ENCODE data around the gene DPEP2. TPM values are rescaled to one million over a fixed set of nuclear protein-coding genes. Genes with fewer than 3 reads are reported as not detected.
"Not testable (repeated sequence)": the region's sequence is repeated elsewhere in the genome, so short reads cannot be mapped to it uniquely, and the experiment has no call there.

Gene DPEP2
- total and polyA plus RNA-seq, 4 experiments from 2014 or later: 46.9 to 119 (median 82.4) TPM

DNA sequence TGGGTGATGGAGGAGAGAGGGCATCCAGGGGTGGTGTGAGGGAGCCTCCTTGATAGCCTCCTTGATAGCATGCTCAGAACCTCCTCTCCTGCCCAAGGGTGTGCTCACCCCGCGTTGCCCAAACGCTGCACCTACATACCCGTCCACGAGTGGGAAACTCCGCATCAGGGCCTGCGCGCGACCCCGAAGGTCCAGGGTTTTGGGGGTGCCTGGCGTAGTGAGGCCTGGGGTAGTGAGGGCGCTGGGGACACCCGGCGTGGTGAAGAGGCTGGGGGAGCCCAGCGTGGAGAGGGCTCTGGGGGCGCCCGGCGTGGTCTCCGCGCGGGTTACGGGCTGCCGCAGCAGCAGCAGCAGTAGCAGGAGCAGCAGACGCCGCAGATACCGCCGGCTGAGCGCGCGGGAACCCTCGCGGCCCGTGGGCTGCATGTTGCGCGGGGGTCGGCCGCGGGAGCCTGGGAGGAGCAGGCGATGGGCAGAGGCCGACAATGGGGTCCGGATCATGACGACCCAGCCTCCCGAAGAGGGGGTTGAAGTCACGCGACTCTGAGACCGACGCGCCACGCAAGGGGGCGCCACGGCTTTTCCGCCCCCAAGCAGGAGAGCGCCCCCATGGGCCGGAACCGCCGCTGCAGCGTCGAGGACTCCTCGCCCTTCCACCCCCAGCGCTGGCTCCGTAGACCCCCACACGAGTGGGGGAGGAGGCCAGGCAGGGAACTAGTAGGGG lies 19.2 kb downstream of the DPEP2 start, which contains the start of gene DPEP3:
Gene DPEP3 (minus strand): TSS at position 545 of the 724 bp plus-strand sequence. CDS start 119 bp downstream, at position 426.
- ChIA-PET CTCF (ENCODE audit: partially characterized antibody) (interaction anchor here (0.7 to 1.4 kb wide), 2 partner anchors 19 to 37 kb away, joined by 3 read pairs; partner anchors contain the start of genes DPEP2 and LCAT), POLR2A (ENCODE audit: partially characterized antibody) (no interaction called here)
- H3K4me1 ChIP-seq (ENCODE audit: insufficient read depth, low read length): peaks cover 23% of the 10 kb centered on the region
- H3K4me1 Mint-ChIP-seq: peaks cover 10 to 27% (median 17%) of the 10 kb centered on the region in 4 donors
- no peaks in the 10 kb centered on the region for H3K9me3 Mint-ChIP-seq
- no peaks in the 10 kb centered on the region for H3K27me3 ChIP-seq (ENCODE audit: insufficient read depth, low read length)
- no peak within 1 kb of the TSS for H3K4me3 ChIP-seq (ENCODE audit: low read length in 2 of 2)
- H3K4me3 Mint-ChIP-seq: no peak within 1 kb of the TSS
- H3K36me3 Mint-ChIP-seq: no peaks in the 10 kb centered on the region
- intact Hi-C loops (cut with micrococcal nuclease): no loop called here
- no peak within 1 kb of the TSS for H3K27ac Mint-ChIP-seq
- no peaks in the 10 kb centered on the region for H3K36me3 ChIP-seq (ENCODE audit: insufficient read depth, low read length)
- H3K27me3 Mint-ChIP-seq: peaks cover 1 to 3% of the 10 kb centered on the region in 2 donors
- DNase-seq: no peak
- no peak within 1 kb of the TSS for H3K27ac ChIP-seq (ENCODE audit: low read depth, low read length)
- no peaks in the 10 kb centered on the region for H3K9me3 ChIP-seq (ENCODE audit: control insufficient read depth in 1 of 2, low read length in 2 of 2)

DNA sequence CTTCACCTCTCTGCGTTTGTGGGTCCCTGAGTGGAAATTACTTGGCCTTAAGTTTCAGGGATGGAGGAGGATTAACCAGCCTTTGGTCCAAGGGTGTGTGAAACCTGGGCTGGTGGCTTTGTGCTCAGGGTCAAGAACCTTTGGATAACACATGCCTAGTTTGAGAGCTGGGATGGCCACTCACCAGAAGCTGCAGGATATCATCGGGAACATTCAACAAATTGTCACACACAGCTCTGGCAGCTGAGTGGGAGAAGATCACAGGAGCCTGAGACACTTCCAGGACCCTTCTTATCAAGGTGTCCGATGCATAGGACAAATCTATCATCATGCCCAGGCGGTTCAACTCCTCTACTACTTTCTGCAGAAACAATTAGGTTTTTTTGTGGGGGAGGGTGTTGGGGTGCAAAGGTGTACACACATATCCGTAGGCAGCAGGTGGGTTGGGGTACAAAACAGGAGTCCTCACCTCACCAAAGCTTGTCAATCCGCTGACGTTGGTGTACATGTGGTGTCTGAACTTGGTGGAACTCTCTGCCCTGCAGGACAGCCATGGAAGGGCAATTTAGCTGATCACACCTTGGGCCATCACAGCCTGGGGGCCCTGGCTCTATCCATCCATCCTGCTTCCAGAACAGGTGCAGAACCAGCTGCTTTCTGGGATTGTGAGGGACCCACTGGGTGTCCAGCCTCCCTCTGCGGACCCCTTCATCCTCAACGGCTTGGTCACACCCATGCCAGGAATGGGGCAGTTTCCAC lies 21.6 kb downstream of the DPEP2 start:
- Histone ChIP-seq H3K9me3 (ENCODE audit: control insufficient read depth in 1 of 2, low read length in 2 of 2) (no peaks in the 10 kb centered on the region), H3K27me3 (ENCODE audit: insufficient read depth, low read length) (no peaks in the 10 kb centered on the region), H3K4me1 (ENCODE audit: insufficient read depth, low read length) (no peaks in the 10 kb centered on the region), H3K36me3 (ENCODE audit: insufficient read depth, low read length) (no peaks in the 10 kb centered on the region), H3K4me3 (ENCODE audit: low read length in 2 of 2) (no peak overlapping the region), H3K27ac (ENCODE audit: low read depth, low read length) (no peak overlapping the region)
- Mint-ChIP-seq H3K4me3 (no peak overlapping the region), H3K9me3 (no peaks in the 10 kb centered on the region), H3K27ac (no peak overlapping the region), H3K4me1 (peaks cover 0 to 3% (median under 1%) of the 10 kb centered on the region in 4 donors), H3K27me3 (peaks cover 1 to 3% of the 10 kb centered on the region in 2 donors), H3K36me3 (no peaks in the 10 kb centered on the region)
- DNase-seq: no peak
- intact Hi-C loops (cut with micrococcal nuclease): no loop called here
- ChIA-PET CTCF (ENCODE audit: partially characterized antibody) (interaction anchor here (1.1 kb wide), 1 partner anchor 14 kb away, joined by 3 read pairs; no protein-coding TSS in a partner anchor), POLR2A (ENCODE audit: partially characterized antibody) (no interaction called here)

DNA sequence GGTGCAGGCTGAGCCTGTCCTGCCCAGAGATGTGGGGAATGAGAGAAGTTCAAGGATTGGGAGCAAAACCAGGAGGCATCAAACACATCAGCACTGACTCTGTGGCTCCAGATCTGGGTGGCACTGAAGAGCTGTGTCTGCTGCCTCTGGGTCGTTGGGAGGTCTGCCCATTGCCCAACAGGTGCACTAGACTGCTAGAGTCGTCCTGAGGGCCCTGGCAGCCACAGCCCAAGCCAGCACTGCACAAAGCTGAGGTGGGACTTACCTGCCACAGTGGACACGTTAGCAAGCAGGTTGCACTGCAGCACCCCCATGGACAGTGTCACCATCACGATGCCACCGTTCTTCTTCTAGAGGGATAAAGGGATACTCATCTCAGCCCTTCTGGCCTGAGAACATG lies 22.3 kb downstream of the DPEP2 start:
- ChIA-PET POLR2A (ENCODE audit: partially characterized antibody) (no interaction called here), CTCF (ENCODE audit: partially characterized antibody) (interaction anchor here (1.1 kb wide), 1 partner anchor 15 kb away, joined by 3 read pairs; no protein-coding TSS in a partner anchor)
- H3K9me3 Mint-ChIP-seq: no peaks in the 10 kb centered on the region
- peaks cover 1 to 3% of the 10 kb centered on the region in 2 donors for H3K27me3 Mint-ChIP-seq
- H3K36me3 ChIP-seq (ENCODE audit: insufficient read depth, low read length): no peaks in the 10 kb centered on the region
- no peak overlapping the region for H3K4me3 ChIP-seq (ENCODE audit: low read length in 2 of 2)
- no peak overlapping the region for H3K27ac ChIP-seq (ENCODE audit: low read depth, low read length)
- no peaks in the 10 kb centered on the region for H3K36me3 Mint-ChIP-seq
- no peak for DNase-seq
- no peaks in the 10 kb centered on the region for H3K4me1 ChIP-seq (ENCODE audit: insufficient read depth, low read length)
- H3K4me3 Mint-ChIP-seq: no peak overlapping the region
- intact Hi-C loops (cut with micrococcal nuclease): no loop called here
- H3K27ac Mint-ChIP-seq: no peak overlapping the region
- no peaks in the 10 kb centered on the region for H3K4me1 Mint-ChIP-seq
- H3K27me3 ChIP-seq (ENCODE audit: insufficient read depth, low read length): no peaks in the 10 kb centered on the region
- no peaks in the 10 kb centered on the region for H3K9me3 ChIP-seq (ENCODE audit: control insufficient read depth in 1 of 2, low read length in 2 of 2)

DNA sequence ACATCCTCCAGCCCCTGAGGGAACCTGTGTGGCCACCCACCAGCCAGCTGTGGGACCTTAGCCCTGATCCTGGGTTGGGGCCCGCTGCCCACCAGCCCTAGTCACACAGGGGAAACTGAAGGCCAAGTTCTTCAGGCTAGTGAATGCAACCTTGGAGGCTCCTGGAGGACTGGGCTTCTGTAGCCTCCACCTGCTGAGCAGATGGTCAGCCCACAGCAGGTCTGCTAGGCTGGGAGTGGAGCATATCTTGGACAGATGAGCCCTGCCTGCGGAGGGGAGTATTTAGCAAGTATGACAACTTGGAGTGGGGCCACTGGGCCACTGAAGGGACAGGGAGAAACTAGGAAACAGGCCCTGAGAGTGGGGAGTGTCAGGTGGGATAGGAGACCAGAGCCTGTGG lies 23.1 kb downstream of the DPEP2 start:
- Histone ChIP-seq H3K9me3 (ENCODE audit: control insufficient read depth in 1 of 2, low read length in 2 of 2) (no peaks in the 10 kb centered on the region), H3K4me1 (ENCODE audit: insufficient read depth, low read length) (no peaks in the 10 kb centered on the region), H3K27ac (ENCODE audit: low read depth, low read length) (no peak overlapping the region), H3K36me3 (ENCODE audit: insufficient read depth, low read length) (no peaks in the 10 kb centered on the region), H3K4me3 (ENCODE audit: low read length in 2 of 2) (no peak overlapping the region), H3K27me3 (ENCODE audit: insufficient read depth, low read length) (no peaks in the 10 kb centered on the region)
- intact Hi-C loops (cut with micrococcal nuclease): no loop called here
- Mint-ChIP-seq H3K36me3 (no peaks in the 10 kb centered on the region), H3K27me3 (peaks cover 1 to 3% of the 10 kb centered on the region in 2 donors), H3K4me3 (no peak overlapping the region), H3K27ac (no peak overlapping the region), H3K4me1 (no peaks in the 10 kb centered on the region), H3K9me3 (no peaks in the 10 kb centered on the region)
- ChIA-PET CTCF (ENCODE audit: partially characterized antibody) (no interaction called here), POLR2A (ENCODE audit: partially characterized antibody) (no interaction called here)
- DNase-seq: no peak

DNA sequence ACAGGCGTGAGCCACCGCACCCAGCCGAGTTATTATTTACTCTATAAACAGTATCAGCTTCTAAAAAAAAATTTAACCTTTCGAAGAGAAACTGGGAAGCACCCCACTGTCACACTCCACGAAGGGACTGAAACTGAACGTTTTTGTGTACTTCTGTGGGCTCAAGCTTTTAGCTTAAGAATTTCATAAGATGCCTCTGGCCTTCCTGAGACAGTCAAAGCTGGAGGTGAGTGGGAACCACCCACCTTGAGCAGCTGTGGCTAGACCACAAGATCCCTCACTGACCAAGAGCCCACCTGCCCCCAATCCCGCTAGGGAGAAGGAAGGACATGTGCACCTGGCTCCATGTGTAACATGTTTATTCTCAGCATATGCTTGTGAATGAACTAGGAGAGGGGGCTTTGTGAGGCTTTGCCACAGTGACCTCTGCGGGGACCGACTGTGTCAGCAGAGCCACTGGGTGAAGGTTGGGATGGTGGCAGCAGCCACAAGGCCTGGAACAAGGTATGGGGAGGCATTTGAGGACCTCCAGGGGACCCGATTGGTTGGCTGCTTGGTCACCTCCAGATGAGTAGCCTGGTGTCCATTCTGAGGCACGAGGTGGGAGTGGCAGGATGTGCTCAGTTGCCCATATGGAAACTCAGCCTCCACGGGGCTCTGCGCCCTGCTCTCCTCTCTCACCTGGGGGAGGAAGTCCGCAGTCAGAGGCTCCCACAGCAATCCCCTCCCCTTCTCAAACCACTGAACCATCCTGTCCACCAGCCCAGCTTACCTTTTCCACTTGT lies 23.8 kb downstream of the DPEP2 start:
- Histone ChIP-seq H3K9me3 (ENCODE audit: control insufficient read depth in 1 of 2, low read length in 2 of 2) (no peaks in the 10 kb centered on the region), H3K27me3 (ENCODE audit: insufficient read depth, low read length) (no peaks in the 10 kb centered on the region), H3K36me3 (ENCODE audit: insufficient read depth, low read length) (no peaks in the 10 kb centered on the region), H3K27ac (ENCODE audit: low read depth, low read length) (no peak overlapping the region), H3K4me1 (ENCODE audit: insufficient read depth, low read length) (no peaks in the 10 kb centered on the region), H3K4me3 (ENCODE audit: low read length in 2 of 2) (no peak overlapping the region)
- CTCF ChIA-PET (ENCODE audit: partially characterized antibody): no interaction called here
- Mint-ChIP-seq H3K4me3 (no peak overlapping the region), H3K27me3 (peaks cover 1 to 3% of the 10 kb centered on the region in 2 donors), H3K27ac (no peak overlapping the region), H3K4me1 (no peaks in the 10 kb centered on the region), H3K36me3 (no peaks in the 10 kb centered on the region), H3K9me3 (no peaks in the 10 kb centered on the region)
- no peak for DNase-seq
- POLR2A ChIA-PET (ENCODE audit: partially characterized antibody): no interaction called here
- intact Hi-C loops (cut with micrococcal nuclease): no loop called here

DNA sequence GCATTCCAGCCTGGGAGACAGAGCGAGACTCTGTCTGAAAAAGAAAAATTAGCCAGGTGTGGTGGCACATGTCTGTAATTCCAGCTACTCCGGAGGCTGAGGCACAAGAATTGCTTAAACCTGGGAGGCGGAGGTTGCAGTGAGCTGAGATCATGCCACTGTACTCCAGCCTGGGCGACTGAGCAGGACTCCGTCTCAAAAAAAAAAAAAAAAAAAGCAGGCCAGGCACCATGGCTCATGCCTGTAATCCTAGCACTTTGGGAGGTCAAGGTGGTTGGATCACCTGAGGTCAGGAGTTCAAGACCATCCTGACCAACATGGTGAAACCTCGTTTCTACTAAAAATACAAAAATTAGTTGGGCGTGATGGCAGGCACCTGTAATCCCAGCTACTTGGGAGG lies 27.0 kb downstream of the DPEP2 start:
- H3K4me1 Mint-ChIP-seq: peaks cover 7 to 18% (median 12%) of the 10 kb centered on the region in 4 donors
- H3K27me3 ChIP-seq (ENCODE audit: insufficient read depth, low read length); intact Hi-C loops (cut with micrococcal nuclease); H3K4me1 ChIP-seq (ENCODE audit: insufficient read depth, low read length); H3K4me3 ChIP-seq (ENCODE audit: low read length in 2 of 2); DNase-seq; H3K4me3 Mint-ChIP-seq; H3K36me3 Mint-ChIP-seq; H3K9me3 ChIP-seq (ENCODE audit: control insufficient read depth in 1 of 2, low read length in 2 of 2); H3K9me3 Mint-ChIP-seq; H3K27me3 Mint-ChIP-seq; H3K27ac Mint-ChIP-seq; H3K27ac ChIP-seq (ENCODE audit: low read depth, low read length); POLR2A ChIA-PET (ENCODE audit: partially characterized antibody); H3K36me3 ChIP-seq (ENCODE audit: insufficient read depth, low read length): not testable (repeated sequence)
- CTCF ChIA-PET (ENCODE audit: partially characterized antibody): interaction anchor here (0.6 to 0.7 kb wide), 2 partner anchors 22 to 26 kb away, joined by 3 to 4 read pairs; no protein-coding TSS in a partner anchor

Data from CD4-positive, alpha-beta memory T cell (primary cell).